SK-N-SH treated with all-trans-retinoic acid at 6 μM for 48 hours (cell line): ENCODE data around the gene S100PBP.

Source experiments
- ARNTL ChIP-seq: fragments of 450-650 bp; formaldehyde crosslinking; IDR thresholded peaks from 2 replicates; pipeline ENCODE4 v1.5.0; 2020; ENCODE audit warnings: low read depth, mild to moderate bottlenecking, moderate library complexity, borderline replicate concordance
- BACH2 ChIP-seq: fragments of 250-450 bp; sonication (Bioruptor Pico); IDR thresholded peaks from 2 replicates; pipeline ENCODE4 v1.9.0; 2021; ENCODE audit warnings: mild to moderate bottlenecking, borderline replicate concordance
- CREB5 ChIP-seq: fragments of 250-450 bp; sonication (Bioruptor Pico); IDR thresholded peaks from 2 replicates; pipeline ENCODE4 v1.5.1; 2020; ENCODE audit warnings: low read depth, mild to moderate bottlenecking, moderate library complexity
- CSDC2 ChIP-seq: fragments of 250-450 bp; sonication (Bioruptor Pico); IDR thresholded peaks from 2 replicates; pipeline ENCODE4 v1.5.0; 2020; ENCODE audit warnings: mild to moderate bottlenecking, moderate library complexity
- GLIS3 ChIP-seq: fragments of 250-450 bp; sonication (Bioruptor Pico); IDR thresholded peaks from 2 replicates; pipeline ENCODE4 v1.5.0; 2020; ENCODE audit warnings: mild to moderate bottlenecking, moderate library complexity
- OSR1 ChIP-seq: fragments of 250-450 bp; sonication (Bioruptor Pico); IDR thresholded peaks from 2 replicates; pipeline ENCODE4 v1.8.0; 2022; ENCODE audit warnings: moderate library complexity, mild to moderate bottlenecking, inconsistent platforms
- TCF4 ChIP-seq: fragments of 250-450 bp; sonication (Bioruptor Pico); IDR thresholded peaks from 2 replicates; pipeline ENCODE4 v1.8.0; 2021; ENCODE audit warnings: mild to moderate bottlenecking, moderate library complexity, borderline replicate concordance
- ZFP3 ChIP-seq: fragments of 250-450 bp; sonication (Bioruptor Pico); IDR thresholded peaks from 2 replicates; pipeline ENCODE4 v1.5.0; 2020; ENCODE audit warnings: mild to moderate bottlenecking, moderate library complexity
- ZFP30 ChIP-seq: fragments of 450-650 bp; formaldehyde crosslinking; IDR thresholded peaks from 2 replicates; pipeline ENCODE4 v1.5.0; 2022; ENCODE audit warnings: mild to moderate bottlenecking, moderate library complexity
- ZNF565 ChIP-seq: fragments of 450-650 bp; formaldehyde crosslinking; conservative IDR thresholded peaks from 2 replicates; pipeline ENCODE4 v1.5.0; 2020; ENCODE audit warnings: low read depth, mild to moderate bottlenecking, moderate library complexity
- ZNF70 ChIP-seq: fragments of 450-650 bp; formaldehyde crosslinking; IDR thresholded peaks from 2 replicates; pipeline ENCODE4 v1.5.0; 2020; ENCODE audit warnings: mild to moderate bottlenecking, moderate library complexity

DNA sequence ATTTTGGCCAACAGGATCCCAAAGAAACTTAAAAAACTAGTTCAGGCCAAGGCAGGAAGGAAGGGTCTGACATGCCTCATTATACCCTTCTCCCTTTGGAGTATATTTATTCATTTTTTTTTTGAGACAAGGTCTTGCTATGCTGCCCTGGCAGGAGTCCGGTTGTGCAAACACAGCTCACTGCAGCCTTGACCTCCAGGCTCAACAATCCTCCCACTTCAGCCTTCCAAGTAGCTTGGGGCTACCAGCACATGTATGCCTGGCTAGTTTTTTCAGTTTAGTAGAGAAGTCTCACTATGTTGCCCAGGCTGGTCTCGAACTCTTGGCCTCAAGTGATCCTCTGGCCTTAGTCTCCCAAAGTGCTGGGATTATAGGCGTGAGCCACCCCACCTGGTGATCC, 5.5 kb upstream of the S100PBP start:
- no peak for TF ChIP-seq ZFP30 (CRISPR knock-in tag)
- no peak for TF ChIP-seq BACH2 (CRISPR knock-in tag)
- TF ChIP-seq TCF4 (CRISPR knock-in tag), result no peak
- no peak for TF ChIP-seq ZNF565 (CRISPR knock-in tag)
- no peak for TF ChIP-seq OSR1 (CRISPR knock-in tag)
- TF ChIP-seq ARNTL, result no peak
- TF ChIP-seq CSDC2, result no peak
- TF ChIP-seq ZNF70, result no peak
- no peak for TF ChIP-seq ZFP3 (CRISPR knock-in tag)
- no peak for TF ChIP-seq GLIS3 (CRISPR knock-in tag)
- no peak for TF ChIP-seq CREB5 (CRISPR knock-in tag)
